Kidney epithelial cell (primary cell): ENCODE data around the gene TSPAN15. TPM values are rescaled to one million over a fixed set of nuclear protein-coding genes. Genes with fewer than 3 reads are reported as not detected.

Source experiments
- DNase-seq: peaks from one replicate; pipeline ENCODE4 v3.0.0-alpha.2; 2010; ENCODE audit warnings: low read depth
- H3K27me3 ChIP-seq: 2 replicates; pipeline ENCODE4 v1.6.0; 2011; ENCODE audit warnings: low read length; ENCODE audit not compliant: control insufficient read depth, insufficient read depth
- H3K36me3 ChIP-seq: 2 replicates; pipeline ENCODE4 v1.5.1; 2011; ENCODE audit warnings: low read length; ENCODE audit not compliant: control insufficient read depth, insufficient read depth
- H3K4me3 ChIP-seq: 2 replicates; pipeline ENCODE4 v1.5.1; 2011; ENCODE audit warnings: low read depth, mild to moderate bottlenecking, control low read depth, low read length
- CTCF ChIP-seq: IDR thresholded peaks from 2 replicates; pipeline ENCODE4 v1.5.1; 2011; ENCODE audit warnings: mild to moderate bottlenecking, moderate library complexity, low read length, control low read depth, inconsistent platforms; ENCODE audit not compliant: insufficient read depth, poor library complexity, severe bottlenecking
- total RNA-seq: library from RNA; depleted of rRNA; stranded (reverse); fragments of >200 nt; gene quantifications from 2 replicates; pipeline ENCODE4 v1.2.3, GENCODE V29; 2015

TSPAN15 gene
- total RNA-seq, 1 donor from 2014 or later, result 19.4 TPM

DNA sequence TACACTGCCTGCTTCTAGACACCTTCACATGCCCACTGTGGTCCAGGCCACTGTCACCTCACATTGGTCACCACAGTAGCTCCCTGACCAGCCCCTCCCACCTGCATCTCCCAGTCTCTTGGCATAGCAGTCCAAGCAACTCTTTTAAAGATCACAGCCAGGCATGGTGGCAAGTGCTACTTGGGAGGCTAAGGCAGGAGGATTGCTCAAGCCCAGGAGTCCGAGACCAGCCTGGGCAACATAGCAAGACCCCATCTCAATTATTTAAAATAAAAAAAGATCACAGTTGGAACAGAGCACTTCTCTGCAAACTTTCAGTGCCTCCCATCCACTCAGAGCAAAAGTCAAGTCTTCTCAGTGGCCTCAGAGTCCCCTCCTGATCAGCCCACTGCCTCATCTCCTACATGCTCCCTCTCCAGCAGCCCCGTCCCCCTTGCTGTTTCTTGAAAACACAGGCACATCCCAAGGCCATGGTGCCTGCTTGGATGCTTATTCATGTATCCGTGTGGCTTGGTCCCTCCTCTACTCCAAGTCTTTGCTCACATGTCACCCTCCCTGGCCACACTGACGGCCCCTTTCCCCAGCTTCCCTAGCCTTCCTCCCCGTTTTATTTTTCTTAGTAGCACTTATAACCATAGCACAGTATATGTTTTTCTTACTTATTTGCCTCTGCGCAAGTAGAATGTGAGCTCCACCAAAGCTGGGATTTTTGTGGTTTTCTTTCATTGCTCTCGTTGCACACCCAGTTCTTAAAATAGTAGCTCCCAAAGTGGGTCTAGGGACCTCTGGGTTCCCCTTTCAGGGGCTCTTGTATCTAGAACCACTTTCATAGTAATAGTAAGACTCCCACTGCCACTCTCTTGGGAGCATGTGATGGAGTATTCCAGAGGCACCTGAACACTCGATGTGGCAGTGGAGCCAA is 19.5 kb downstream of the TSPAN15 start:
- no peak for TF ChIP-seq CTCF
- H3K36me3 ChIP-seq, result no peaks in the 10 kb centered on the region
- no peak overlapping the region for H3K4me3 ChIP-seq
- DNase-seq, result no peak
- H3K27me3 ChIP-seq, result no peaks in the 10 kb centered on the region

DNA sequence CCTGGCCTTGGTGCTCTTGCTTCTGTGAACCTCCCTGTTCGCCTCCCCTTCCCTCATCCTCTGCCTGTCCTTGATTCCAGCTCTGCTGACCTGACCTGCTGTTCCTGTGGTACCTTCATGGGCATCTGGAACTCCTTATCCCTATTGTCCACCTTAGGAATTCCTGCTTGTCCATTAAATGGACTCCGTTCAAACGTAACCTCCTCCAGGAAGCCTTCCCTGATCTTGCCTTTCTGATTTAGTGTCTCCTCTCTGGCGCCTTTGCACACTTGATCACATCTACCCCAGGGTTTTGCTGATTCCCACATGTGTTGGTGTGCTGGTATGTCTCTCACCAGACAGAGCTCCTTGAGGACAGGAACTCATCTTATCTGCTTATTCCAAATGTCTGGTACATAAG is 20.9 kb downstream of the TSPAN15 start:
- no peak for TF ChIP-seq CTCF
- Histone ChIP-seq H3K36me3 (no peaks in the 10 kb centered on the region), H3K4me3 (no peak overlapping the region), H3K27me3 (no peaks in the 10 kb centered on the region)
- DNase-seq, result no peak

GRCh38 chr10:69472544-69472943 is 21.3 kb downstream of the TSPAN15 start:
- no peak for DNase-seq
- Histone ChIP-seq H3K36me3 (no peaks in the 10 kb centered on the region), H3K27me3 (no peaks in the 10 kb centered on the region), H3K4me3 (no peak overlapping the region)
- TF ChIP-seq CTCF, result no peak

DNA sequence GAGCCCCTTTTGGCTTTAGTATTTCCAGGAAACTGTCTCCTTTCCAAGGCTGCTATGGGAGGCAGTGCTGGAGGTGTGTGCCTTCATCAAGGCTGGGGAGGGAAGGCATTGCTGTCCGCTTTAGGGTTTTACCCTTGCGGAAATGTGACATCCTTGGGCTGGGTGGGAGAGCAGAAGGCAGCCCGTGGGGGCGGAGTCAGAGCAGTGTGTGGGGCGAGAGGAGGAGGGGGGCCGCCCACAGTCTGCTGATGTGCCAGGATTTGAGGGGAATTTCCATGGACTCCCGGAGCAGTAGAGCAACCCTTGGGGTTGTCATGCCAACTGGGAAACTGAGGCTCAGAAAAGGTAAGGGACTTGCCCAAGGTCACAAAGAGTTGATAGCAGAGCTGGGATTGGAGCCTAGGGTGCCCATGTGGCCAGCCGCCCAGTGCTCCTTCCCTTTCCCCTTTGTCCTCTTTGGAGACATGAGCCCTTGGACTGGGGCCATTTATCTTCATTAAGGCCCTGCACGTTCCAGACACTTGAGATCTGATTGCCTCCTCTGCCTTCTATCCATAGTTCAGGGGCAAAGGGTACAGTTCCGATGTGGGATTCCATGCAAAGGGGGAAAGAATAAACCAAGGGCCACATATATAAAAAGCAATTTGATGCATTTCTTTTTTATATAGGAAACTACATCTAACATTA is 22.2 kb downstream of the TSPAN15 start:
- Histone ChIP-seq H3K4me3 (no peak overlapping the region), H3K27me3 (no peaks in the 10 kb centered on the region), H3K36me3 (no peaks in the 10 kb centered on the region)
- no peak for TF ChIP-seq CTCF
- DNase-seq, result no peak

DNA sequence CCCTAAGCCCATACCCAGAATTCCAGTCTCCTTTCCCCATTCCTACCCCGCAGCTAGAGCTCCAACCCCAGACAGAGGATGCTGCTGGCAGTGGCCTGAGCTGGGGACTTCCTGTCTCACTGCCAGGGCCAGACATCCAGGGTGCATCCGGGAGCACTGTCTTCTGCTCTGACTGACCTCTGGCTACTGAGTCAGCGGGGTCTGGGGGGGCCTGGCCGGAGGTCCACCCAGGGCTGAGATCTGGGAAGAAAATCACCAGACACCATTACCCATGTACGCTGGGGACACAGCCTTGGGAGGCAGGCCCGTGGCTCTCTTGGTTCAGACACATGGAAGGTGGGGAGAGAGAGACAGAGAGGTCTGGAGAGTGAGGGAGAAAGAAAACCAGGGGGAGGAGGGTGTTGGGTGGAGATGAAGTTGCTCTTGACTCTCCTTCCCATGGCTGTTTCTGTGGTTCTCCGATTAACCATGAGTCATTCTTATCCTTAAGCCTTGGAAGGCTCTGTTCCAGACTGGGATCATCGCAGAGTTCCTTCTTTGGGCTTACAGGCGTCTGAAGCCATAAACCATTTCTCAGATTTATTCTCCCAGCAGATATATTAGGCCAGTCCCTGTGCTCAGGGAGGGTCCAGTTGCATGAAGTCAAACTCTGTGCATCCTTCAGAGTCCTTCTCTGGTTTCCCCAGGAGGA is 23.6 kb downstream of the TSPAN15 start:
- DNase-seq, result no peak
- Histone ChIP-seq H3K36me3 (no peaks in the 10 kb centered on the region), H3K27me3 (no peaks in the 10 kb centered on the region), H3K4me3 (no peak overlapping the region)
- no peak for TF ChIP-seq CTCF
